Naive B cell (primary cell): ENCODE data around the gene SLC24A3. TPM values are rescaled to one million over a fixed set of nuclear protein-coding genes. Genes with fewer than 3 reads are reported as not detected.

Experiments
- ATAC-seq, 2 donors: fragments of 150-1000 bp; cut with Tn5 transposase; 2 replicates each; pipeline ENCODE4 v1.10.0; 2021; ENCODE audit warnings: low read depth in 2 of 2, mild to moderate bottlenecking in 2 of 2, moderate library complexity in 2 of 2
- DNase-seq: peaks from one replicate; pipeline ENCODE4 v3.0.0; 2022
- H3K27ac Mint-ChIP-seq, 6 donors: one replicate each; pipeline ENCODE4 v1.8.0; 2020 to 2022; ENCODE audit warnings: mild to moderate bottlenecking in 6 of 6, mixed read lengths in 6 of 6, moderate library complexity in 5 of 6, inconsistent platforms in 2 of 6
- H3K27me3 Mint-ChIP-seq, 3 donors: one replicate each; pipeline ENCODE4 v1.8.0; 2021 to 2022; ENCODE audit warnings: mixed read lengths in 3 of 3, mild to moderate bottlenecking in 1 of 3
- H3K36me3 Mint-ChIP-seq, 2 donors: one replicate each; pipeline ENCODE4 v1.8.0; 2020 to 2022; ENCODE audit warnings: mixed read lengths in 2 of 2, inconsistent platforms in 1 of 2, mild to moderate bottlenecking in 1 of 2
- H3K4me1 Mint-ChIP-seq, 3 donors: one replicate each; pipeline ENCODE4 v1.8.0; 2020 to 2022; ENCODE audit warnings: mixed read lengths in 3 of 3, inconsistent platforms in 1 of 3, mild to moderate bottlenecking in 1 of 3, moderate library complexity in 1 of 3
- H3K4me3 Mint-ChIP-seq, 8 donors: one replicate each; pipeline ENCODE4 v1.8.0; 2020 to 2022; ENCODE audit warnings: mild to moderate bottlenecking in 8 of 8, mixed read lengths in 8 of 8, moderate library complexity in 8 of 8, inconsistent platforms in 2 of 8
- H3K9me3 Mint-ChIP-seq, 7 donors: one replicate each; pipeline ENCODE4 v1.8.0; 2020 to 2022; ENCODE audit warnings: mixed read lengths in 7 of 7, mild to moderate bottlenecking in 5 of 7, inconsistent platforms in 2 of 7, moderate library complexity in 1 of 7
- polyA plus RNA-seq, 6 donors: library from polyadenylated mRNA; unstranded; fragments of 300-500 nt; fragmentation: Illumina TruSeq; gene quantifications; one replicate each; pipeline ENCODE4 v1.2.3, GENCODE V29; 2021; ENCODE audit warnings: low read depth in 6 of 6

SLC24A3 gene
- polyA plus RNA-seq, 6 donors from 2014 or later = 0.09 to 0.13 TPM; not detected in 4

GRCh38 chr20:19284400-19285178, 72.1 kb downstream of the SLC24A3 start:
- Mint-ChIP-seq H3K27ac (no peak overlapping the region), H3K9me3 (peaks cover 0 to under 1% (median 0%) of the 10 kb centered on the region in 7 donors), H3K4me1 (no peaks in the 10 kb centered on the region), H3K36me3 (no peaks in the 10 kb centered on the region), H3K4me3 (no peak overlapping the region), H3K27me3 (peaks cover 0 to 17% (median 0%) of the 10 kb centered on the region in 3 donors)
- DNase-seq (no peak), ATAC-seq (no peak)

DNA sequence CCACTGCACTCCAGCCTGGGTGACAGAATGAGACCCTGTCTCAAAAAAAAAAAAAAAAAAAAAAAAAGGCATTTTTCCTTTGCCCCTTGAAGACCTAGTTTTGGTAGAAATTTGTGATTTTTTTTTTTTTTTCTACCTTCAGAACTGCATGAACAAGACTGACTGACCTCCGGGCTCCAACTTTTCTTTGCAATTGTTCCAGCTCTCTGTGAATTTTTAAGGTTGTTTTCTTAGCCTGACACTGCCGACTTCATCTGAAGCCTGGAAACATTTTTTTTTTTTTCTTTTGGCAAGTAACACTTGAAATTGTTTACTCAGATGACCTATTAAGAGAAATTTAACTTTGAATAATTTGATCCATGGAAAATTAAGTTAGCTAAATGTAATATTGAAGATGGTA, 73.0 kb downstream of the SLC24A3 start:
- Mint-ChIP-seq H3K36me3 (no peaks in the 10 kb centered on the region), H3K4me3 (no peak overlapping the region), H3K27me3 (peaks cover 0 to 10% (median 0%) of the 10 kb centered on the region in 3 donors), H3K9me3 (no peaks in the 10 kb centered on the region), H3K27ac (no peak overlapping the region), H3K4me1 (no peaks in the 10 kb centered on the region)
- DNase-seq (no peak), ATAC-seq (no peak)

GRCh38 chr20:19288061-19288460, 75.6 kb downstream of the SLC24A3 start:
- H3K27ac Mint-ChIP-seq = no peak overlapping the region
- no peak for DNase-seq
- no peaks in the 10 kb centered on the region for H3K27me3 Mint-ChIP-seq
- ATAC-seq = no peak
- H3K9me3 Mint-ChIP-seq = no peaks in the 10 kb centered on the region
- H3K4me3 Mint-ChIP-seq = no peak overlapping the region
- no peaks in the 10 kb centered on the region for H3K4me1 Mint-ChIP-seq
- no peaks in the 10 kb centered on the region for H3K36me3 Mint-ChIP-seq

GRCh38 chr20:19288636-19289035, 76.2 kb downstream of the SLC24A3 start:
- peaks cover 0 to under 1% (median 0%) of the 10 kb centered on the region in 7 donors for H3K9me3 Mint-ChIP-seq
- no peak overlapping the region for H3K27ac Mint-ChIP-seq
- no peak for DNase-seq
- no peaks in the 10 kb centered on the region for H3K36me3 Mint-ChIP-seq
- no peak overlapping the region for H3K4me3 Mint-ChIP-seq
- H3K27me3 Mint-ChIP-seq = no peaks in the 10 kb centered on the region
- no peaks in the 10 kb centered on the region for H3K4me1 Mint-ChIP-seq
- ATAC-seq = no peak

GRCh38 chr20:19289451-19289850, 77.0 kb downstream of the SLC24A3 start:
- H3K9me3 Mint-ChIP-seq = peaks cover 0 to 3% (median 2%) of the 10 kb centered on the region in 7 donors
- no peaks in the 10 kb centered on the region for H3K4me1 Mint-ChIP-seq
- no peak overlapping the region for H3K27ac Mint-ChIP-seq
- no peaks in the 10 kb centered on the region for H3K36me3 Mint-ChIP-seq
- H3K27me3 Mint-ChIP-seq = no peaks in the 10 kb centered on the region
- DNase-seq = no peak
- no peak for ATAC-seq
- H3K4me3 Mint-ChIP-seq = no peak overlapping the region

DNA sequence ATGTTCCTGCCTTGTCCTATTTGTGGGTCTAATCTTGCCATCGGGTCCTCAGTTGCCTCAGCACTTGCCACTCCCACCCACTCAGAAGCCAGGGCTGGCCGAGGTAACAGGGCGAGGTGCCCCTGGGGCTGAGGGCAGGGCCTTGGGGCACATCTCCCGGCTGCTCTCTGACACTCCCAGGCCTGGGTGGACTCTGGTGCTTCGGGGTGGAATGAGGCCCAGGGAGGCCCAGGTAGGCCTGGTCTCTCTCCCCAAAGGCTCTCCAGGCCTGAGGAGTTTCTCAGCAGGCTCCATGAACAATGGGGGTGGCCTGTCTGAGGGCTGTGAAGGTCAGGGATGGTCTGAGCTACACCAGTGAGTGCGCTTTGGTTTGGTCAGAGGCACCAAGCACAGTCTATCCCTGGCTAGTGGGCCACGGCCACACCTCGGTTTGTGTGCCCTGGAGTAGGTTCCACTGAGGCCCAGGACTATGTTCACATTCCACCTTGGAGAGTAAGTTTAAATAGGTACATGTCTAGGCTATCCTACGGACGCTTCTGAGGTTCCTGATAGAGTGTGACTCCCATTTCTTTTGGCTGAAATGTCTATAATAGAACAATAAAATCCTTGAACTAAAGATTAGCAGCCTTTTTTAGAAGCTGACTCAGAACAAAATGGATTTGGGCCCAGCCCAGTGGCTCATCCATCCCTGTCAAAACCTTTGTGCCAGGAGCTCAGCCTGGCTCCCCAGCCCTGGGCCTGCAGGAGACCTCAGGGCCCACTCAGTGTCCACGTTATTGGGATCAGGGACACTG, 78.8 kb downstream of the SLC24A3 start:
- H3K9me3 Mint-ChIP-seq = peaks cover 0 to 4% (median 2%) of the 10 kb centered on the region in 7 donors
- ATAC-seq (no peak), DNase-seq (no peak)
- H3K36me3 Mint-ChIP-seq = no peaks in the 10 kb centered on the region
- no peak overlapping the region for H3K27ac Mint-ChIP-seq
- H3K27me3 Mint-ChIP-seq = peaks cover 0 to 3% (median 0%) of the 10 kb centered on the region in 3 donors
- H3K4me1 Mint-ChIP-seq = no peaks in the 10 kb centered on the region
- no peak overlapping the region for H3K4me3 Mint-ChIP-seq

- no peak for DNase-seq
- Mint-ChIP-seq H3K27me3 (peaks cover 0 to 8% (median 0%) of the 10 kb centered on the region in 3 donors), H3K27ac (no peak overlapping the region), H3K36me3 (no peaks in the 10 kb centered on the region), H3K4me3 (no peak overlapping the region), H3K9me3 (peaks cover 0 to 4% (median 2%) of the 10 kb centered on the region in 7 donors), H3K4me1 (no peaks in the 10 kb centered on the region)
- no peak for ATAC-seq
Observed at GRCh38 chr20:19291818-19292132, 79.3 kb downstream of the SLC24A3 start.

DNA sequence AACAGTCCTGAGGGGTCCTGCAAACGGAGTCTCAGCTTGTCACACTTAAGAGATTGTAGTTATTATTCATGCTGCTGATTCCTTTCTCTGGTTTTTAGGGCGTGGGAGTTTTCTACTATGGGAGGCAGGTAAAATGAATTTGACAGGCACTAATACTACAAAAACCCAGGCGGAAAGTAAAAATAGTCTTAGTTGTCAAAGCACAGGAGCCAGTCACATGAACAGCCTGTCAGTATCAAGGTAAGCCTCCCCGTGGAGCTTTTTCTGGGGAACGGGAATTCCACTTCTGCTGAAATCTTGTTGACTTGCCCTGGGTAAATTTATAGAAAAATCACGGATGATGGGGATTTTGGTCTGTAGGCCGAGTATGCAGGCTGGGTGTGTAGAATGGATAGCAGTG, 79.8 kb downstream of the SLC24A3 start:
- DNase-seq = no peak
- H3K27ac Mint-ChIP-seq = no peak overlapping the region
- H3K9me3 Mint-ChIP-seq = peaks cover 0 to 4% (median 2%) of the 10 kb centered on the region in 7 donors
- no peaks in the 10 kb centered on the region for H3K4me1 Mint-ChIP-seq
- ATAC-seq = no peak
- H3K4me3 Mint-ChIP-seq = no peak overlapping the region
- peaks cover 0 to 11% (median 2%) of the 10 kb centered on the region in 3 donors for H3K27me3 Mint-ChIP-seq
- H3K36me3 Mint-ChIP-seq = no peaks in the 10 kb centered on the region

DNA sequence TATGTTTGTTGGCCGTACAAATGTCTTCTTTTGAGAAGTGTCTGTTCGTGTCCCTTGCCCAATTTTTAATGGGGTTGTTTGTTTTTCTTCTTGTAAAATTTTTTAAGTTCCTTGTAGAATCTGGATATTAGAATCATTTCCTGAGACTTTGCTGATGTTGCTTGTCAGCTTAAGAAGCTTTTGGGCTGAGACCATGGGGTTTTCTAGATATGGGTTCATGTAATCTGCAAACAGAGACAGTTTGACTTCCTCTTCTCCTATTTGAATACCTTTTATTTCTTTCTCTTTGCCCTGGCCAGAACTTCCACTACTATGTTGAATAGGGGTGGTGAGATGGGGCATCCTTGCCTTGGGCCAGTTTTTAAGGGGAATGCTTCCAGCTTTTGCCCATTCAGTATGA, 82.6 kb downstream of the SLC24A3 start:
- no peak for DNase-seq
- Mint-ChIP-seq H3K36me3 (no peaks in the 10 kb centered on the region), H3K9me3 (peaks cover 0 to 5% (median 2%) of the 10 kb centered on the region in 7 donors), H3K27ac (no peak overlapping the region), H3K4me1 (no peaks in the 10 kb centered on the region), H3K4me3 (no peak overlapping the region), H3K27me3 (peaks cover 0 to 26% (median 8%) of the 10 kb centered on the region in 3 donors)
- ATAC-seq = no peak

DNA sequence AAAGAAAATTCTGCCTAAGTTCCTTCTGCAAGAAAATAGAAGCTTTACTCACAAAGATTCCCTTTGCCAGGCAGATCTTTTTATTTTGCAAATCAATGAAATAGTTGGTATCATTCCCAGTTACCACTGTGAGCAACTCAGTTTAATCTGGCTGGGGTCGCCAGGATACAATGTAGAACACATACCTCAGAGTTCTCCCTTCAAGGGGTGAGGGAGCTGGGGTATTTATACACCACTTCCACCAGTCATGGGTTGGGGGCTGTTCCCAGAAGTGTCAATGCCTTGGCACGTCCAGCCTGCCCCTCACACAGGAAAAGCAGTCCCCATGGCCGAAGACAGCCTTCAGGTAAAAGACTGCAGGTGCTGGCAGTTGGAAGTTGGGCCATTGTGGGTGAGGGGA, 86.2 kb downstream of the SLC24A3 start:
- H3K4me3 Mint-ChIP-seq = no peak overlapping the region
- ATAC-seq = no peak
- peaks cover 3 to 26% (median 13%) of the 10 kb centered on the region in 3 donors for H3K27me3 Mint-ChIP-seq

DNA sequence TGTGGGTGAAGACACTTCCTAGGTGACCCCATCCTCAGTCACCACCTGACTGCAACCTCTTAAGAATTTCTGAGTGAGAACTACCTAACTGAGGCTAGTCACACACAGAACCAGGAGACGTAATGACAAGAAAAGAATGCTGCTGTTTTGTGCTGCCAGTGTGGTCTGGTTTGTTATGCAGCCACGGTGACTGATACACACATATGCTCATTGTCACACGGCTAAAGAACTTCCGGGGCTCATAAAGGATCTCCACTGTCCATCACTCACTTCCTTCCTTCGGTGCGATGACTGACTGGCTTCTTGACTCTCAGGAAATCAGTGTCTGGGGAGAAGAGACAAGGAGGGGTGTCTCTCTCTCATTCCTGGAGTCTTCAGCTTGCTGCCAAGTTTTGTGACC, 88.0 kb downstream of the SLC24A3 start:
- H3K4me1 Mint-ChIP-seq = no peaks in the 10 kb centered on the region

More for the DNA sequence above, 86.2 kb downstream of the SLC24A3 start:
- H3K36me3 Mint-ChIP-seq = no peaks in the 10 kb centered on the region
- no peak for DNase-seq
- no peaks in the 10 kb centered on the region for H3K4me1 Mint-ChIP-seq
- no peak overlapping the region for H3K27ac Mint-ChIP-seq
- H3K9me3 Mint-ChIP-seq = peaks cover 0 to 10% (median 2%) of the 10 kb centered on the region in 7 donors

DNA sequence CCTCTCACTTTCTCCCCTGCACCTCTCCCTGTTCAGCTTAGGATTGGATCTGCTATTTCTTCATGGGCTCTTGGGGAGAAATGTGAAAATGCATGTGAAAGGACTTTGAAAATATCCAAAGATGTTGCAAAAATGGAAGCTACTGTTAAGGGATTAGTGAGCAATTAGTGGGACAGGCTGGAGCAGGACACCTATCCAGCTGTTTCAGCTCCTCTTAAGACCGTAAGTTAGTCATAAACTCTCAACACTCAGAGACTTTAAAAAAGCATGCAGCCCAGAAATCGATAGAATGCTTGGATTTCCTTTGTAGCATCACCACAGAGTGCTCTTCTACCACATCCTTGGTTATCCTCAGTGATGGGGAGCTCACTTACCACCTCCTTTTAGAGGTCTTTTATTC, 88.7 kb downstream of the SLC24A3 start:
- no peak overlapping the region for H3K27ac Mint-ChIP-seq
- no peaks in the 10 kb centered on the region for H3K4me1 Mint-ChIP-seq
- no peak for ATAC-seq
- DNase-seq = no peak
- no peak overlapping the region for H3K4me3 Mint-ChIP-seq
- H3K27me3 Mint-ChIP-seq = peaks cover 3 to 23% (median 13%) of the 10 kb centered on the region in 3 donors
- no peaks in the 10 kb centered on the region for H3K36me3 Mint-ChIP-seq
- peaks cover 0 to 6% (median 2%) of the 10 kb centered on the region in 7 donors for H3K9me3 Mint-ChIP-seq

More for the DNA sequence above, 88.0 kb downstream of the SLC24A3 start:
- Mint-ChIP-seq H3K36me3 (no peaks in the 10 kb centered on the region), H3K9me3 (peaks cover 0 to 6% (median 0%) of the 10 kb centered on the region in 7 donors), H3K4me3 (no peak overlapping the region), H3K27me3 (peaks cover 3 to 26% (median 13%) of the 10 kb centered on the region in 3 donors), H3K27ac (no peak overlapping the region)
- DNase-seq = no peak
- no peak for ATAC-seq

DNA sequence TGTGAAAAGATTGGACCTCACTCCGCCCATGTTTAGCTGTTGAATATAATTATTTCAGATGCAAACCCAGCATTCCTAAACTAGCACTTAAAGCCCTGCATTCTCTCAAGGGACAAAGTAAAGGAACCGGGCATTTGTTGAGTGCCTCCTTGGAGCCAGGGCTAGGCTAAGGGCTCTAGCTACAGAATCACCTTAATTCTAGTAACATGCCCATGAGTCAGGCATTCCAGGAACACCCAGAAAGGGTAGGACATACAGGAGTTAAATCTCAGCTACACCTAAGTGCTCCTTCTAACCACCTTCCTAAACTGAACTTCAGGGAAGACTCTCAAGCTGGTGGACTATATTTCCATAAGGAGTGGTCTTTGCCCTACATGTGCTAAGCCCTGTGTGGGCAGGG, 89.4 kb downstream of the SLC24A3 start:
- DNase-seq = no peak
- Mint-ChIP-seq H3K27me3 (peaks cover 3 to 18% (median 13%) of the 10 kb centered on the region in 3 donors), H3K27ac (no peak overlapping the region), H3K4me3 (no peak overlapping the region), H3K36me3 (no peaks in the 10 kb centered on the region), H3K9me3 (peaks cover 0 to 8% (median 4%) of the 10 kb centered on the region in 7 donors), H3K4me1 (no peaks in the 10 kb centered on the region)
- no peak for ATAC-seq

DNA sequence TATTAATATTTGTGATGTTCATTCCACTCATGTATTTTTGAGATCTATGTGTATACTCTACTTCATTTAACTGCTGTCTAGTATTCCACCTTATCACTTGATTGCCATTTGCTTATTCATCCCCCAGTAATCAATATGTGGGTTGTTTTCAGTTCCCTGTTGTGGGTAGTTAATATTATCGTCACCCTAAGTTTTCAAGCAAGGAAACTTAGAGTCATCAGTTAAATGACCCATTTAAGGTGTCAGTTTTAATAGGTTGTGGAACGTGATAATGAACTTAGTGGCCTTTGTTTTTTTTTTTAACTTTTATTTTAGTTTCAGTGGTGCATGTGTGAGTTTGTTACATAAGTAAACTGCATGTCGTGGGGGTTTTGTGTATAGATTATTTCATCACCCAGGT, 90.3 kb downstream of the SLC24A3 start:
- H3K36me3 Mint-ChIP-seq = no peaks in the 10 kb centered on the region
- peaks cover 3 to 10% (median 7%) of the 10 kb centered on the region in 3 donors for H3K27me3 Mint-ChIP-seq
- H3K27ac Mint-ChIP-seq = no peak overlapping the region
- DNase-seq = no peak
- no peaks in the 10 kb centered on the region for H3K4me1 Mint-ChIP-seq
- ATAC-seq = no peak
- H3K9me3 Mint-ChIP-seq = peaks cover 0 to 8% (median 5%) of the 10 kb centered on the region in 7 donors
- H3K4me3 Mint-ChIP-seq = no peak overlapping the region
